CD4-positive, alpha-beta T cell treated with Interleukin-6 for 4 hours (primary cell): Measurements from ENCODE around the gene SYT13.

Experiments used
- DNase-seq: peaks from one replicate; pipeline ENCODE4 v3.0.0-alpha.2; 2020; ENCODE audit warnings: mixed read lengths

Gene SYT13

GRCh38 chr11:45245218-45246045 lies 40.7 kb downstream of the SYT13 start:
- no peak for DNase-seq

DNA sequence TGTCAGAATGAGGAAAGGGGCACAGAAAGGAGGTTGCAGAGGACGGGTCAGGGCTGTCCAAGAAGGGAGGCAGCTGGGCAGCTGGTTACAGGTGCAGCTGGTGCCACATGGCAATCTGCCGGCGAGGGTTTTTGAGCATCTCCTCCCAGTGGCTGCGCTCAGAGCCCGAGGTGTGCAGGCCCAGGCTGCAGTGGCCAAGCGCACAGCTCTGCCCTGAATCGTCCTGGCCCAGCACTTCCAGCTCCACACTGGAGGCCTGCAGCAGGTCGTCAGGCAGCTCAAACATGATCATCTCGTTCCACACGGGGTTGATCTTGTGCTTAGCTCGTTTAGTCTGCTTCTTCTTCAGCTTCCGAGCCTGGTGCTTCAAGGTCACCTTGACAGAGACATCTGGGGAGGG lies 42.2 kb downstream of the SYT13 start:
- DNase-seq, result no peak

GRCh38 chr11:45239733-45240132 lies 46.4 kb downstream of the SYT13 start:
- DNase-seq, result no peak

- DNase-seq, result no peak
These were observed 47.4 kb downstream of the SYT13 start for GRCh38 chr11:45238724-45239123.

DNA sequence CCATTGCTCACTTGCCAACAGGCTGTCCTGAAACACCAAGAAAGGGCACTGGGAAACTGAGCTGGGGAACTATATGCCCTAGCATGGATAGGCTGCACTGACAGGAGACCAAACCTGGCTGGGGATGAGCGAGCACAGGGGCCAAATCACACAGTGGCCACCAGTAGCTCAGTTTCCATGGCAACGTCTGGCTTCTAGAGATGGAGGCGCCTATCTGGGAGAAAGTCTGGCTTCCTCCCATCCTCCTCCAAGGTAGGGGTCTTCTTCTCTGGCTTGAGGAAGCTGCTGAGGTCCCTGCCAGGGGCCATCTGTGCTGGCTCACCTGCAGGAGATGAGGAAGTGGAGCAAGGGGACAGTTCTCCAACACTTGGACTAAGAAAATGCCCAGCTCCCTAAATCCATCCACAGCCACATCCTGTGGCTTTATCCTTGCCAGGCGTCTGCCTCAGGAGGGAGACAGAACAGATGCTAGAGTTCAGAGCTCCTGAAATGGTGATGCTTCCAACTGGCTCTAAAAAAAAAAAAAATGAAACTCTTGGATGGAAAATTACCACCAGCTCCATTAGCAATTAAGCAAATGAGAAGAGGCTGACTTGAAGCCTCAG lies 48.3 kb downstream of the SYT13 start:
- no peak for DNase-seq

- DNase-seq, result no peak
These were observed 51.7 kb downstream of the SYT13 start for GRCh38 chr11:45234306-45235006.

DNA sequence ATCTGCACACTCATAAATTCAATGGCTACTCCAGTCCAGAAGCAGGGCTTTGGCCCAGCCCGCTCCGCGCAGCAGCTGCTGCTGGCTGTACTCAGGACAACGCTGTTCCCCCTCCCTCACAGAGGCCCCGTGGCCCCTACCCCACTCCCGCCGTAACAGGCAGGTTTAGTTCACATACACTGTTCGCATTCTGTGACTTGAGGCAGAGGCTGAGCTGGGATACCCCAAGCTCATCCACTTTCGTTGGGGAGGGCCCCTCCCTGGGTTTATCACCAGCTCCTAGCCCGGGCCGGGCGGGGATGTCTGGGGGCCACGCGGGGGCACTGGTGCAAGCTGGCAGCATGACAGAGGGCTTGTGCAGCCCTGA lies 52.4 kb downstream of the SYT13 start:
- DNase-seq, result no peak

- peak; percentile 51 for DNase-seq
These were observed 52.9 kb downstream of the SYT13 start for GRCh38 chr11:45233121-45233803.

DNA sequence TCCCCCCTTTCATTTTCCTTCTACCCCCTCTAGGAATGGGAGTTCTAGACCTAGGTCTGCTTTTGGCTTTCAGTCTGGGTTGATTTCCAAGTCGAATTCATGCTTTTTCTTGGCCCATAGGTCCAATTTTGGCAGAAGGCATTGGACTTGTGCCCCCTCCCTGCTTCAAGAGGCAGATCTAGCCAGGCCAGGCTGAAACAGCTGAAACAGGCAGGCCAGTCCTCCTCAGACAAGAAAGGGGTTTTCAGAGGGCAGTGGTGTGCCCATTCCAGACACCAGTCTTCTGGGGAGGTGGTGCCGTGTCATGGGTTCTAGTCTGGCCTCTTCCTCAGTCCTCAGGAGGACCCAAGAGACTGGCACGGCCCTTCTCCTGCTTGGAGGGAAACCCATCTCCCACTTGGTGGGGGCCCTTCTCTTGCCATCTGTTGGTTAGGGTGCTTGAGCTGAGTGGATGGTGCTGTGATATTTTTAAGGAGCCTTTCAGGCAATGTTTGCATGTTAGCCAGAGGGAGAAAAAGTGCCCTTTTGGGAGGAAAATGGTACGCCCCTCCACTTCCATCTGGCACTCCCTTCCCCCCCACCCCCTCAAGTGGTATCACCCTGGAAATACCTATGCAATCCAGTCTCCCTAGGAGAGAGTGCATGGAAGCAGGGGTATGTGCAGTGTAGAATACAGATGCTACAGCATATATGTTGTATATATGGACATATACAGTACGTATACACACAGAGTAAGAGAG lies 53.6 kb downstream of the SYT13 start:
- DNase-seq, result no peak

DNA sequence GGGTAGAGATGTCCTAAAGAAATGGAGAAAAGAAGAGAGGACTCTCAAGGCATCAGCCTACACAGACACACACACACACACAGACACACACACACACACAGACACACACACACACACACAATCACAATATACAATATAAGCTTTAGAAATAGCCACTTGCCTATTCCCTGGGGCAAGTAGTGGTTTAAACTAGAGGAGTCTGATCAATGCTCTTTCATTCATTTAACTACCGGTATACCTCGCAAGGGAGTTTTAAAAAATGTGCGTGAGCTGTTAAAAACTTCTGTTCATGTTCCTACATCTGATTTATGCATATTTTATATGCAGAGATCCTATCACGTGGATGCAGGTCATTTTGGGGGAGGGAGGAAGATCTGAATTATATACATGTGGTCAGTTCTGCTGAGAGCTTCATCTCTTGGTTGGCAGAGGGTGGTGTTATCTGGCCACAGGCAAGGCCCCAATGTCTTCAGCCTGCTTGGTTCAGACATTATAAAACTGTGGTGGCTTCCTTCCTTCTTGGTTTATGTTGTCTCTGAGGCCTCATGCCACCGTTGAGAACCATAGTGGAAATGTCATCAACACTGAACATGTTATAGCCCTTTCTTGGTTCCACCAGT lies 56.6 kb downstream of the SYT13 start:
- DNase-seq, result no peak

DNA sequence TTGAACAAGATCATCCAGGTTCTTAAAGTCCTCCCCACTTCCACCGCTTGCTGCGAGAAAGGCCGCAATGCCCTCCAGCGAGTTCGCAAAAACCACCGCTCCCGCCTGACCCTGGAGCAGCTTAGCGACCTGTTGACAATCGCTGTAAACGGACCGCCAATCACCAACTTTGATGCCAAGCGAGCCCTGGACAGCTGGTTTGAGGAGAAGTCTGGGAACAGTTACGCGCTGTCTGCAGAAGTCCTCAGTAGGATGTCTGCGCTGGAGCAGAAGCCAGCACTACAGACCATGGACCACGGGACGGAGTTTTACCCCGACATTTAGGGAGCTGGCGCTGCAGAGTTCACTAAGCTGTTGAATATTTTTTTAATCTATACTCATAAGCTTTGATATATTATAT lies 58.3 kb downstream of the SYT13 start:
- DNase-seq, result no peak

- no peak for DNase-seq
These were observed 59.2 kb downstream of the SYT13 start for GRCh38 chr11:45226901-45227300.

DNA sequence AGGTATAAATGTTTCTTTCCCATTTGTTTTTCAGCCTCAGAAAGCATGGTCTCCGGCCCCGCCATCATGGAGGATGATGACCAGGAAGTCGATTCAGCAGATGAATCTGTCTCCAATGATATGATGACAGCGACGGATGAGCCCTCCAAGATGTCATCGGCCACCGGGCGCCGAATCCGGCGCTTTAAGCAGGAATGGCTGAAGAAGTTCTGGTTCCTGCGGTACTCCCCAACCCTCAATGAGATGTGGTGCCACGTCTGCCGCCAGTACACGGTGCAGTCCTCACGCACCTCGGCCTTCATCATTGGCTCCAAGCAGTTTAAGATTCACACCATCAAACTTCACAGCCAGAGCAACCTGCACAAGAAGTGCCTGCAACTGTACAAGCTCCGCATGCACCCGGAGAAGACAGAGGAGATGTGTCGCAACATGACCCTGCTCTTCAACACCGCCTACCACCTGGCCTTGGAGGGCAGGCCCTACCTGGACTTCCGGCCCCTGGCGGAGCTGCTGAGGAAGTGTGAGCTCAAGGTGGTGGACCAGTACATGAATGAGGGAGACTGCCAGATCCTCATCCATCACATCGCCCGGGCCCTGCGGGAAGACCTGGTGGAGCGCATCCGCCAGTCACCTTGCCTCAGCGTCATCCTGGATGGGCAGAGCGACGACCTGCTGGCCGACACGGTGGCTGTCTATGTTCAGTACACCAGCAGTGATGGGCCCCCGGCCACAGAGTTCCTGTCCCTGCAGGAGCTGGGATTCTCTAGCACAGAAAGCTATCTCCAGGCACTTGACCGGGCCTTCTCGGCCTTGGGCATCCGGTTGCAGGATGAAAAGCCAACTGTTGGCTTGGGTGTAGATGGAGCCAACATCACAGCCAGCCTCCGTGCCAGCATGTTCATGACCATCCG lies 59.9 kb downstream of the SYT13 start:
- DNase-seq, result no peak

GRCh38 chr11:45225277-45225676 lies 60.9 kb downstream of the SYT13 start:
- no peak for DNase-seq

DNA sequence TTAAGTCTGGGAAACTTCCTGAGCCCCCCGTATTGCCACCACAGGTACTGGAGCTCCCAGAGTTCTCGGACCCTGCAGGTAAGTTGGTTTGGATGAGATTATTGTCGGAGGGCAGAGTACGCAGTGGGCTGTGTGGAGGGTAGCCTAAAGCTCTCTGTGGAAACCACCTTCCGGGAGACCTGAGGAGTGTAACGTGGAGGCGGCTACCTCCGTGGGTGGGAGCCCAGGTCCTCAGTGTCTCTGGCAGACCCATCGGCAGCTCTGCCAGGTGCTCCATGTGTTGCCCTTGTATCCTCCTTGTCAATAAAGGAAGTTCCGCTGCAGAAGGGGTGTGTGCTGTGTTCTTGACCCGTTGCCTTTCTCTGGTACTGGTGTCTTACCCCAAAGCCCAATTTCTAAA lies 61.4 kb downstream of the SYT13 start:
- no peak for DNase-seq

DNA sequence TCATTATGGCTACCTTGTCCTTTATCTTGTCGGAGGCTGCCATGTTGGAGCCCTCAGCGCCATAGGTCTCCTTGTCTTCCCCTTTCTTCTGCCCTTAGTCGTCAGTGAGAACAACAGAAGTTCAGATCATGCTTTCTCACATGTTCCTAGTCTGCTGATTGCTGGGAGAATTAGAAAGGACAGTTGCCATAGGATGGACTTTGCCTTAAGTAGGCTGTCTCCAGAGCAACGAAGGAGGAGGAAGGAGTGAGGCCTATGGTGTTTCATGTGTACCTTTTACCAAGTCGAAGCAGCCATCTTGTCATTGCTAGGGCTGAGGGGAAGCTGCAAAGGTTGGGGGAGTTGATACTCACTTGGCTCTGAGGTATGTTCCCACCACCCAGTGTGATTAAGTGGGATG lies 62.6 kb downstream of the SYT13 start:
- DNase-seq, result no peak

DNA sequence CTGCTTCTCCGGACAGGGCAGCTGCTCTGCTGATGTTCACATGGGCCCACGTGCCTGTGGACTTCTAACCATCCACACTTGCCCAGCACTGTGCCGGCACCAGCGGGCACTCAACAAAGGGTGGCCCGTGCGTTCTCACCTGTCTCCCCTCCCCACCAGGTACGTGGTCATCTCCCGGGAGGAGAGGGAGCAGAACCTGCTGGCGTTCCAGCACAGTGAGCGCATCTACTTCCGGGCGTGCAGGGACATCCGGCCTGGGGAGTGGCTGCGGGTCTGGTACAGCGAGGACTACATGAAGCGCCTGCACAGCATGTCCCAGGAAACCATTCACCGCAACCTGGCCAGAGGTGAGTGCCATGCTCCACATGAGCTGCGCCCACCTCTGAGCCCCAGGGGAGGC lies 66.7 kb downstream of the SYT13 start:
- no peak for DNase-seq

GRCh38 chr11:45218705-45219104 lies 67.4 kb downstream of the SYT13 start:
- no peak for DNase-seq

- DNase-seq, result no peak
These were observed 68.2 kb downstream of the SYT13 start for GRCh38 chr11:45217991-45218390.

GRCh38 chr11:45216901-45217300 lies 69.2 kb downstream of the SYT13 start:
- no peak for DNase-seq

DNA sequence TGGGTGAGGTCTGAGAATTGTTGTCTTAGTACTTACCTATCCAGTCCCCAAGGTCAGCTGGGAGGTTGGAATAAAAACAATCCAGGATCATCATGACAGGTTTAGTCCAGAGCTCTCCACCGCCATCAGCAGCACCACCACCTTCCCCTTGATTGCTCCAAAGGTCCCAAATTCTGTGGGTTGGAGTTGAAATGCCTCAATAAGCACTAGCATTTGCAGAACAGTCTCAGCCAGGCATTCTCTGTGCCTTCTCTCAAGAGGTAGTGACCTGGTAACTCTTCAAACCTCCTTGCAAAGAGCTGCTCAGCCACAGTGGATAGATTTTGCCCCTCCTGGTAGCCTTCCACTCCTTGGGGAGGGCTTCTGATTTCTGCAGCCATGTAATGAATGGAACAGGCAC lies 70.1 kb downstream of the SYT13 start:
- DNase-seq, result no peak
